CD4-positive, alpha-beta T cell treated with Interleukin-4 for 4 hours (primary cell): ENCODE data around the gene NEURL1B.
"Not testable (repeated sequence)": the region's sequence is repeated elsewhere in the genome, so short reads cannot be mapped to it uniquely, and the experiment has no call there.

Experiments used
- DNase-seq: peaks from one replicate; pipeline ENCODE4 v3.0.0-alpha.2; 2020

The NEURL1B gene

GRCh38 chr5:172640822-172641358 is at the start of gene NEURL1B:
TSS of gene NEURL1B (plus strand) at chr5:172641263. CDS start at chr5:172641407, 144 bp downstream.
- DNase-seq: no peak

- no peak for DNase-seq
These were observed 49.4 kb upstream of the NEURL1B start for GRCh38 chr5:172591636-172592035.

GRCh38 chr5:172592881-172593280 is 48.2 kb upstream of the NEURL1B start:
- DNase-seq: no peak

- no peak for DNase-seq
These were observed 47.8 kb upstream of the NEURL1B start for GRCh38 chr5:172593306-172593705.

GRCh38 chr5:172593721-172594235 is 47.3 kb upstream of the NEURL1B start:
- no peak for DNase-seq

- DNase-seq: no peak
These were observed 46.6 kb upstream of the NEURL1B start for GRCh38 chr5:172594431-172594830.

GRCh38 chr5:172594867-172595466 is 46.1 kb upstream of the NEURL1B start:
- DNase-seq: no peak

GRCh38 chr5:172595596-172596455 is 45.2 kb upstream of the NEURL1B start:
- DNase-seq: no peak

GRCh38 chr5:172596638-172597231 is 44.3 kb upstream of the NEURL1B start:
- no peak for DNase-seq

GRCh38 chr5:172597755-172598155 is 43.3 kb upstream of the NEURL1B start:
- no peak for DNase-seq

- DNase-seq: no peak
These were observed 42.5 kb upstream of the NEURL1B start for GRCh38 chr5:172598251-172599203.

- no peak for DNase-seq
These were observed 41.9 kb upstream of the NEURL1B start for GRCh38 chr5:172599204-172599567.

GRCh38 chr5:172600571-172600970 is 40.5 kb upstream of the NEURL1B start:
- no peak for DNase-seq

GRCh38 chr5:172601576-172601975 is 39.5 kb upstream of the NEURL1B start:
- DNase-seq: not testable (repeated sequence)

- DNase-seq: no peak
These were observed 38.3 kb upstream of the NEURL1B start for GRCh38 chr5:172602783-172603231.

GRCh38 chr5:172603251-172603806 is 37.7 kb upstream of the NEURL1B start:
- DNase-seq: no peak

- DNase-seq: no peak
These were observed 35.6 kb upstream of the NEURL1B start for GRCh38 chr5:172605466-172605865.

GRCh38 chr5:172606156-172606785 is 34.8 kb upstream of the NEURL1B start:
- DNase-seq: no peak

- no peak for DNase-seq
These were observed 33.8 kb upstream of the NEURL1B start for GRCh38 chr5:172607213-172607793.

GRCh38 chr5:172608773-172609172 is 32.3 kb upstream of the NEURL1B start:
- no peak for DNase-seq

- DNase-seq: no peak
These were observed 30.4 kb upstream of the NEURL1B start for GRCh38 chr5:172610643-172611042.
